Measurements from ENCODE around the gene IL18BP. TPM values are rescaled to one million over a fixed set of nuclear protein-coding genes. Genes with fewer than 3 reads are reported as not detected.

The IL18BP gene
- total RNA-seq, 1 experiment from 2014 or later, result 5.1 TPM

DNA sequence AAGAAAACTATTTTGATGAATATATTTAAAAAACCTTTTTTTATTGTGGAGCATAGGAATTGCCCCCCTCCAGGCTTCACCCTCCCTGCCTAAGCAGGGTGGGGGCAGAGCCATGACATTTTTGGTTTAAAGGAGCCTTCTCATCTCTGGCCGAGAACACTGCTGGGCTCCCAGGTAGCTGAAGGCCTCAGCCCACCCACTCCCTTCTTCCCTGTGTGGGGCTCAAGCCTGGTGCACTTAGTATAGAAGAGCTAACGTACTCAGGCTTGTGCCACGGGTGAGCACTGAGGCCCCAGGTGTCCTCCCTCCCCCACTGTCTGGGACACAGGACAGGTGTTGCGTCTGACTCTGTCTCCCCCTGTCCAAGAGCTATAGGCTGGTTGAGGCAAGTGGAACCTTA, 2.2 kb upstream of the IL18BP start:
- no peak overlapping the region for H3K4me3 Mint-ChIP-seq (ENCODE audit: unreplicated experiment)
- intact Hi-C loops (cut with micrococcal nuclease), result no loop called here
- ChIA-PET POLR2A (interaction anchor here (0.5 kb wide), 1 partner anchor 148 kb away, joined by 3 read pairs; no protein-coding TSS in a partner anchor), CTCF (interaction anchor here (0.8 to 5.9 kb wide), 3 partner anchors 18 to 417 kb away, joined by 3 to 28 read pairs (median 3); no protein-coding TSS in a partner anchor)
- H3K27ac Mint-ChIP-seq (ENCODE audit: low read depth, unreplicated experiment), result no peak overlapping the region
- no peak for DNase-seq (ENCODE audit: unreplicated experiment)
- no peaks in the 10 kb centered on the region for H3K27me3 Mint-ChIP-seq (ENCODE audit: insufficient read depth, unreplicated experiment)
- H3K9me3 Mint-ChIP-seq (ENCODE audit: unreplicated experiment), result no peaks in the 10 kb centered on the region
- TF ChIP-seq, protein P1, sequence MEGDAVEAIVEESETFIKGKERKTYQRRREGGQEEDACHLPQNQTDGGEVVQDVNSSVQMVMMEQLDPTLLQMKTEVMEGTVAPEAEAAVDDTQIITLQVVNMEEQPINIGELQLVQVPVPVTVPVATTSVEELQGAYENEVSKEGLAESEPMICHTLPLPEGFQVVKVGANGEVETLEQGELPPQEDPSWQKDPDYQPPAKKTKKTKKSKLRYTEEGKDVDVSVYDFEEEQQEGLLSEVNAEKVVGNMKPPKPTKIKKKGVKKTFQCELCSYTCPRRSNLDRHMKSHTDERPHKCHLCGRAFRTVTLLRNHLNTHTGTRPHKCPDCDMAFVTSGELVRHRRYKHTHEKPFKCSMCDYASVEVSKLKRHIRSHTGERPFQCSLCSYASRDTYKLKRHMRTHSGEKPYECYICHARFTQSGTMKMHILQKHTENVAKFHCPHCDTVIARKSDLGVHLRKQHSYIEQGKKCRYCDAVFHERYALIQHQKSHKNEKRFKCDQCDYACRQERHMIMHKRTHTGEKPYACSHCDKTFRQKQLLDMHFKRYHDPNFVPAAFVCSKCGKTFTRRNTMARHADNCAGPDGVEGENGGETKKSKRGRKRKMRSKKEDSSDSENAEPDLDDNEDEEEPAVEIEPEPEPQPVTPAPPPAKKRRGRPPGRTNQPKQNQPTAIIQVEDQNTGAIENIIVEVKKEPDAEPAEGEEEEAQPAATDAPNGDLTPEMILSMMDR (IDR thresholded peaks at IDR 0.05; ENCODE audit: unreplicated experiment), result no peak
- peaks cover 5% of the 10 kb centered on the region for H3K4me1 Mint-ChIP-seq (ENCODE audit: insufficient read depth, unreplicated experiment)
- peaks cover 25% of the 10 kb centered on the region for H3K36me3 Mint-ChIP-seq (ENCODE audit: insufficient read depth, unreplicated experiment)
- TSS peak; percentile 37 for BruUV-seq (replicated peaks)

DNA sequence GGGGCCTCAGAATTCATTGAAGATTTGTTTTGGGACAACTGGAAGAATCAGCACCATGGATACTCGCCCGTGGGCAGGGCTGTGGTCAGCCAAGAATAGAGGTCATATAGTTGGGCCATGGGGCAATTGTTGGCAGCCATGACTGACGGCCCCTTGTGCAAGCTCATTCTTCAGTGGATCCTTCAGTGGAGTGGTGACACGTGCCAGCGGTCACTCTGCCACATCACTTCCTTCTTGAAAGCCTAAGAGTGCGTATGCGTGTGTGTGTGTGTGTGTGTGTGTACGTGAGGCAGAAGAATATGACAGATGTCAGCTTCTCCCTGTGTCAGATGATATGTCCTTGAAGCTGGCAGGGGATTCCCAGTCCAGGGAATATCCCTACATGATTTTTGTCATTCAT, 1.8 kb upstream of the IL18BP start:
- intact Hi-C loops (cut with micrococcal nuclease), result no loop called here
- CTCF ChIA-PET, result interaction anchor here (0.8 to 5.9 kb wide), 2 partner anchors 19 to 417 kb away, joined by 3 to 28 read pairs; no protein-coding TSS in a partner anchor
- H3K27me3 Mint-ChIP-seq (ENCODE audit: insufficient read depth, unreplicated experiment), result no peaks in the 10 kb centered on the region
- H3K27ac Mint-ChIP-seq (ENCODE audit: low read depth, unreplicated experiment), result no peak overlapping the region
- no peak overlapping the region for H3K4me3 Mint-ChIP-seq (ENCODE audit: unreplicated experiment)
- peaks cover 26% of the 10 kb centered on the region for H3K36me3 Mint-ChIP-seq (ENCODE audit: insufficient read depth, unreplicated experiment)
- POLR2A ChIA-PET, result interaction anchor here (0.5 kb wide), 1 partner anchor 148 kb away, joined by 3 read pairs; no protein-coding TSS in a partner anchor
- TF ChIP-seq, protein P1 (IDR thresholded peaks at IDR 0.05; ENCODE audit: unreplicated experiment), result no peak
- no TSS peak for BruUV-seq (replicated peaks)
- no peaks in the 10 kb centered on the region for H3K9me3 Mint-ChIP-seq (ENCODE audit: unreplicated experiment)
- peaks cover 5% of the 10 kb centered on the region for H3K4me1 Mint-ChIP-seq (ENCODE audit: insufficient read depth, unreplicated experiment)
- DNase-seq (ENCODE audit: unreplicated experiment), result no peak

DNA sequence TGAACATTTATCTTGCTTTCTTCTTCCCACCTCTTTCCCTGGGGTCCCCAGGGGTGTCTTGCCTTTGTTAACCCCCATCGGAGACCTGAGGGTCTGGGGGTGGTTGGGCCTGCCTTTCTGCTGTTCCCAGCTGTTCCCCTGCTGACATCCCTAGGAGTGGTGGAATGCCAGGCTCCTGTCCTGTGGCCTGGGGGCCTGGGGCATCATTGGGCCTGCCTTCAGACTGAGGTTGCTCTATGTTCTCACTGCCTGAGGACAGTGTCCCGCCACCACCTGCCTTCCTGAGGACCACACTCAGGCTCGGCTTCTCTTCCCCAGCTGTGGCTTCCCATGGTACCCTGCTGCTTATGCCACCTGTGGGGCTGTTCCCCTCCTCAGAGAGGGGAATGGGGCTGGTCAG, 1.1 kb upstream of the IL18BP start:
- BruUV-seq (replicated peaks), result no TSS peak
- Mint-ChIP-seq H3K36me3 (ENCODE audit: insufficient read depth, unreplicated experiment) (peaks cover 33% of the 10 kb centered on the region), H3K27me3 (ENCODE audit: insufficient read depth, unreplicated experiment) (no peaks in the 10 kb centered on the region), H3K9me3 (ENCODE audit: unreplicated experiment) (no peaks in the 10 kb centered on the region), H3K4me3 (ENCODE audit: unreplicated experiment) (no peak overlapping the region), H3K27ac (ENCODE audit: low read depth, unreplicated experiment) (no peak overlapping the region), H3K4me1 (ENCODE audit: insufficient read depth, unreplicated experiment) (peaks cover 5% of the 10 kb centered on the region)
- CTCF ChIA-PET, result interaction anchor here (0.8 to 5.9 kb wide), 3 partner anchors 20 to 416 kb away, joined by 3 to 28 read pairs (median 4); no protein-coding TSS in a partner anchor
- TF ChIP-seq, protein P1 (IDR thresholded peaks at IDR 0.05; ENCODE audit: unreplicated experiment), result no peak
- DNase-seq (ENCODE audit: unreplicated experiment), result no peak
- intact Hi-C loops (cut with micrococcal nuclease), result no loop called here
- POLR2A ChIA-PET, result interaction anchor here (0.6 kb wide), 1 partner anchor 12 kb away, joined by 3 read pairs; no protein-coding TSS in a partner anchor

DNA sequence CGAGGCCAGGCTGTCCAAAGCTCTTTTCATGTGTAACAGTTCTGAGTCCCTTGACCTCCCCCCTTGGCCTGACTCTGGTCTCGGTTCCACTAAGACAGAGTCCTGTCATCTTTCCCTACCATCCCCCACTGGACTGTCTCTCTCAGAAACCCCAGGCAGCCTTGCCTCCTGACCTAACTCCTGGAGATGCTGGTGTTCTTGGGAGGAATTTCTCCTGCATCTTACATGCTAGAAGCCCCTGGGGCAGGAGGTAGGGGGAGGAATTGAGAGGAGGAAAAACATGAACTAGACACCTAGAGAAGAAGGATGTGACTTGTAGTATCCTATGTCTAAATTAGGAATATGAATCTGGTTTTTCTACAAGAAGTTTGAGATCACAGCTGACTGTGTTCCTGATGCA, 648 bp upstream of the IL18BP start:
- no peak overlapping the region for H3K4me3 Mint-ChIP-seq (ENCODE audit: unreplicated experiment)
- DNase-seq (ENCODE audit: unreplicated experiment), result no peak
- POLR2A ChIA-PET, result interaction anchor here (0.7 kb wide), 1 partner anchor 12 kb away, joined by 3 read pairs; no protein-coding TSS in a partner anchor
- CTCF ChIA-PET, result interaction anchor here (0.8 to 5.9 kb wide), 2 partner anchors 20 to 27 kb away, joined by 4 to 28 read pairs; no protein-coding TSS in a partner anchor
- H3K9me3 Mint-ChIP-seq (ENCODE audit: unreplicated experiment), result no peaks in the 10 kb centered on the region
- peaks cover 5% of the 10 kb centered on the region for H3K4me1 Mint-ChIP-seq (ENCODE audit: insufficient read depth, unreplicated experiment)
- TF ChIP-seq, protein P1 (IDR thresholded peaks at IDR 0.05; ENCODE audit: unreplicated experiment), result no peak
- H3K27ac Mint-ChIP-seq (ENCODE audit: low read depth, unreplicated experiment), result no peak overlapping the region
- H3K27me3 Mint-ChIP-seq (ENCODE audit: insufficient read depth, unreplicated experiment), result no peaks in the 10 kb centered on the region
- no TSS peak for BruUV-seq (replicated peaks)
- peaks cover 37% of the 10 kb centered on the region for H3K36me3 Mint-ChIP-seq (ENCODE audit: insufficient read depth, unreplicated experiment)
- intact Hi-C loops (cut with micrococcal nuclease), result no loop called here

All from MCF 10A (cell line).